Jurkat, Clone E6-1 (cell line): ENCODE data around the gene ADAMTS5.

Experiments used
- DNase-seq: peaks from one replicate; pipeline ENCODE4 v3.0.0-alpha.2; 2011; ENCODE audit warnings: low read depth, low spot score
- H3K4me3 ChIP-seq: 2 replicates; pipeline ENCODE4 v1.5.1; 2011; ENCODE audit warnings: mild to moderate bottlenecking, low read length, control low read depth, moderate library complexity

ADAMTS5 gene

GRCh38 chr21:26952374-26953066 lies 14.4 kb downstream of the ADAMTS5 start:
- no peak overlapping the region for H3K4me3 ChIP-seq
- DNase-seq = no peak

- peak; percentile 74 for DNase-seq
- no peak overlapping the region for H3K4me3 ChIP-seq
These were observed 17.1 kb downstream of the ADAMTS5 start for GRCh38 chr21:26949830-26950229.

DNA sequence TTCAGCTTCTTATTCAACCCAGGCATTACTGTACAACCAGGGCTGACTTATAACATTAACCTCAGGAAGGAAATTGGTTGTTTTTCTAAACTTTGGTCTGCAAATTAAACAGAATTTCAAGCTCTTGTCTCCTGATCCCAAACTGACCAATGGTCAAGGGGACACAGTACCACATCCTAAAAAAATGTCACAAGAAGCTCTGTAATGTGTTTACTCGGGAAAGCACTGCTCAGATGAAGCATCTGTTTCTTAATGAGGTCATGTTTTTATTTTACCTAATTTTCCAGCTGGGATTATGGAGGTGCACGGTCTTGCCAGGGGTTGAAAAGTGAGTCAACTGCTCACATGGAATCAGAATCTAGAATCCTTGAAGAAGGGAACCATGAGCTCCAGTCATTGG lies 18.7 kb downstream of the ADAMTS5 start:
- no peak for DNase-seq
- no peak overlapping the region for H3K4me3 ChIP-seq

DNA sequence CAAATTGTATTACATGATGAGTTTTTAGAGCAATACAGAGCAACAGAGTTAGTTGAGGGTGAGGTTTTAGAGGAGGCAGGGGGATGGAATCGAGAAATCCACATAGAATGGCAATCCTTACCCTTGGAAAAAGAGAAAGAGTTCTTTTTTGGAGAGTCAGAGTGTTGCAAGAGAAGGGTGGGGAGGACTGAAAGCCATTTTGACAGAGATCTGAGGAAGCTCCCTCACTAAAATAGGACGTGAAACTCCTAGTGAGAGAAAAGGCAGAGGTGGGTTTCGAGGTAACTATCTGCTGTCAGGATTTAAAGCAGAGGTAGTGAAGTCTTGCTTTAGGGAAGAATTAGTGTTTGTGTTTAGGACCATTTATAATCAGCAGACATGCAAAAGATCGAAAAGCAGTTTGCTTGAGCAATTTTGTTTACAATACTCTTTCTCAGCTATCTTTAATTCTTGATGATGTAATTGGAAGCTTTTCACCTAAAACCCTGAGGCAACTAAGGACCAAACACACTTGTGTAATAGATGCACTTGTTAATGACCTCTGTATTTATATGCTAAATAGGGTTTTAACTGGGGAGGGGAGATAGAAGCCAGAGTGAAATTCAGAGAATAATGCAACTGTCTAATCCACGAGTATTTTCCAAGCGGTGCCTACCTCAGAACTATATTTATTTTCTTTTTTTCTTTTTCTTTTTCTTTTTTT lies 20.0 kb downstream of the ADAMTS5 start:
- H3K4me3 ChIP-seq = no peak overlapping the region
- DNase-seq = no peak

GRCh38 chr21:26945916-26946675 lies 20.8 kb downstream of the ADAMTS5 start:
- no peak overlapping the region for H3K4me3 ChIP-seq
- DNase-seq = no peak

DNA sequence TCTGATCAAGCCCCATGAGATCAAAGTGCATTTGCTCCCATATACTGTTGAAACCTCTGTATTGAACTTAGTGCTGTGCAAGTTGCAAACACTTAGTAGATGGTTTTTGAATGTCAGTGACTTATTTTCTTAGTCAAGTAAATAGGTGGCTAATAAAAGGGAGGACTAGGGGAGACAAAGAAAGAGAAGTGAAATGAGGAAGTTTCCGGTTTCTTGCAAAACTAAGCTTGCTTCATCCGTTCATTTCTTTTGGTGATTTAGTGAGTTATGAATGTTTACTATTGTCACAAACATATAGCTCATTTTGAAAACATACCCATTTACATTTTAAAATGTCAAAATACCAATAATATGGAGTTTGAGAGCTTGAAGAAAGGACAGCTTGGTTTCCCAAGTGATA lies 23.0 kb downstream of the ADAMTS5 start:
- DNase-seq = no peak

DNA sequence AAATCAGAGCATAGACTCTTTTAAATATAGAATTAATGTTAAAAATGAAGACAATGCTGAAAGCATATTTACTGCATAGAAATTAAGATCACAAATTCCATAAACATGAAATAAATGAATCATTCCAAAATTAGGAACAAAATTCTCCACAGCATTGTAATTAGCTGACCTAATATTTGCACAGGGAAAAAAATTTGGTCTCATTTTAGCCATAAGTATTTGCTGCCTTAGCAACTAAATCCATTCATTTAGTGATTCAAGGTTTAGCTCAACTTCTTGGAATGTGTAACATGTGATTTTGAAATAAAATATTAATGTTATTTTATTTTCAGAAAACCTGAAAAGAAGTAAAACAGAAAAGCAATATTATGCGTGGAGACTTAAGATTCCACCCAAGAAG lies 25.5 kb downstream of the ADAMTS5 start:
- no peak for DNase-seq
- H3K4me3 ChIP-seq = no peak overlapping the region

More for the DNA sequence above, 23.0 kb downstream of the ADAMTS5 start:
- H3K4me3 ChIP-seq = no peak overlapping the region

- DNase-seq = no peak
These were observed 27.2 kb downstream of the ADAMTS5 start for GRCh38 chr21:26939601-26940111.

GRCh38 chr21:26936641-26937040 lies 30.2 kb downstream of the ADAMTS5 start:
- DNase-seq = no peak
- no peak overlapping the region for H3K4me3 ChIP-seq

More at GRCh38 chr21:26939601-26940111, 27.2 kb downstream of the ADAMTS5 start:
- H3K4me3 ChIP-seq = no peak overlapping the region

GRCh38 chr21:26935977-26936376 lies 30.9 kb downstream of the ADAMTS5 start:
- no peak overlapping the region for H3K4me3 ChIP-seq
- no peak for DNase-seq

GRCh38 chr21:26934383-26934782 lies 32.5 kb downstream of the ADAMTS5 start:
- DNase-seq = no peak
- no peak overlapping the region for H3K4me3 ChIP-seq

GRCh38 chr21:26933448-26933847 lies 33.4 kb downstream of the ADAMTS5 start:
- DNase-seq = no peak
- H3K4me3 ChIP-seq = no peak overlapping the region

DNA sequence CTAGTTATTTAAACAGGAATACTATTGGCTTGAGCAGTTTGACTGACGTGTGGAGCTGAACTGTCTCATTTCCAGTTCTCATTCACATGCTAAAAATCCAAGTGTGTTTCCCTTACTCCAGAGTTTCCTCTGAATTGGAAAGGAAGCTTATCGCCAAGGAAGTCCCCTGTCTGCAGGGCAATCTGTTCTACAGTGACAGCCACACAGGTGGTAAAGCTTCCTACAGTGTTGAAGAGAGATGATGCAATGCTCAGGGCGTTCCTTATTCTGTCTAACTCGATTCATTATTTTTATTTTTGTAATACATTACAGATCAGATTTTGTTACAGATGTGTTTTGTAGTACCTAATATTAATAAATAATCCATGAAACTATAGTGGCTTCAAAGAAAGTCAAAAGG lies 41.3 kb downstream of the ADAMTS5 start:
- no peak for DNase-seq
- no peak overlapping the region for H3K4me3 ChIP-seq

- H3K4me3 ChIP-seq = no peak overlapping the region
- no peak for DNase-seq
These were observed 41.8 kb downstream of the ADAMTS5 start for GRCh38 chr21:26925122-26925521.

- no peak for DNase-seq
These were observed 42.9 kb downstream of the ADAMTS5 start for GRCh38 chr21:26923986-26924385.

GRCh38 chr21:26920055-26920454 lies 46.8 kb downstream of the ADAMTS5 start:
- no peak for DNase-seq

More at GRCh38 chr21:26923986-26924385, 42.9 kb downstream of the ADAMTS5 start:
- H3K4me3 ChIP-seq = no peak overlapping the region

DNA sequence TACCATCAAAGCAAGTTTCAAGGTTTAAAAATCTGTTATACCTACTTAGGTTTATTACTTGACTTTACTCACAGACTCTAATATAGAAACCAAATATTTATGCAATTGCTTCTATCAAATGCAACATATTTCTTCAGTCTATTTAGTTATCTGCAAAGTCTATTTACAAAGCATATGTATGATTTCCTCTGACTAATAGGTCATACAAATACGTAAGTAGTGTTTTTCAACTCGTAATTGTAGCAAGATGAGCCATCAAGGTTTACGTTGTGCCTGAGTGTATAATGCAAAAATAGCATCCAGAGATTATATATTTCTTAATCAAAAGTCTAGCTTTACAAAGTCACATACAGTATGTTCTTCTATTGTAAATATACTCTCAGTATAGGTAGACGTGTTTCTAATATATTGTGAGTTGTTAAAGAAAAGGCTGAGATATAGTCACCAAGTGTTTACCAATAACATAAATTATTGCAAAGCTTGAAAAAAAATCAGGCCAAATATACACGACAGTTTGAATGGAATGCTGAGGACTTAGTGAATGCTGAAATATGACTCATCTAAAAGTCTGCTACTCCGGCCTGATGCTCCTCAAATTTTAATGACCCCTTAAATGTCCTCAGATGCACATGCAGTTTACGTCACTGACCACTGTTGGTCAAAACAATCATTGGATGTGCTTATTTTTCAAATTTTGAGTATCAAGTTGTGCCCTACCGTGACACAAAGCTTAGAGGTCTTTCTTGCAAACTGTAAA lies 48.4 kb downstream of the ADAMTS5 start:
- no peak overlapping the region for H3K4me3 ChIP-seq
- no peak for DNase-seq

More at GRCh38 chr21:26920055-26920454, 46.8 kb downstream of the ADAMTS5 start:
- H3K4me3 ChIP-seq = no peak overlapping the region

DNA sequence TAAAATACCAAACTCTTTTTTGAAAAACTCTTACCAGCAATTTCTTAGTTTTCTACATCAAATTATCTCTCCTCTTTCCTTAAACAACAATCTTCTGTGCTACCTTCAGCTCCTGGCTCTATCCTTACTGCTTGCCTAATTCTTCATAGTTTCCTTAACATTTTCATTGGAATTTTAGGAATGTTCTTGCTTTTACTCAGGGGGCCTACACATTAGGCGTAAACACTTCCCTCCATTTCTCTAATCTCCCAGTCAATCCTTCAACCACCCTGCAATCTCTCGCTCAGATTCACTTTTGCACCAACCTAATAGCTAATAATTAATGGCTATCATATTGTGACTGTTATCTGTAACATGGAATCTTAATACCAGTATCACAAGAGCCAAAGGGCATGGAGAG lies 50.1 kb downstream of the ADAMTS5 start:
- H3K4me3 ChIP-seq = no peak overlapping the region
- no peak for DNase-seq

DNA sequence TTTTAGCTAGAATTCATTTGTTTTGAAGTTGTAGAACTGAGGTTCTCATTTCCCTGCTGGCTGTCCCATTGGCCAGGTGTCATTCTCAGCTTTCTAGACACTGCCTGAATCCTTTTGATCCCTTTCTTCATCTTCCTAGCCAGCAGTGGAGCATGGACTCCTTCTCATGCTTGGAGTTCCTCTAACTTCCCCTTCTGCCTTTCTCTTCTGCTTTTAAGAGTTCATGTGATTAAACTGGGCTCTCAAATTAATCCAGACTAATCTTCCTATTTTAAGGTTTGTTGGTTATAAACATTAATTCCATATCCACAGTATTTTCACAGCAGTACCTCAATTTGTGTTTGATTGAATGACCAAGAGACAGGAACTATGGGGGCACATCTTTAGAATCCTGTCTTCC lies 52.3 kb downstream of the ADAMTS5 start:
- DNase-seq = no peak
- H3K4me3 ChIP-seq = no peak overlapping the region
